GM18498 (cell line): ENCODE measurements around the gene PCDHGB5.

ENCODE experiments used
- ATAC-seq: cut with Tn5 transposase; IDR thresholded peaks from one replicate; pipeline ENCODE4 v1.9.1; 2021; ENCODE audit warnings: mild to moderate bottlenecking, moderate library complexity; ENCODE audit not compliant: unreplicated experiment

PCDHGB5 gene

DNA sequence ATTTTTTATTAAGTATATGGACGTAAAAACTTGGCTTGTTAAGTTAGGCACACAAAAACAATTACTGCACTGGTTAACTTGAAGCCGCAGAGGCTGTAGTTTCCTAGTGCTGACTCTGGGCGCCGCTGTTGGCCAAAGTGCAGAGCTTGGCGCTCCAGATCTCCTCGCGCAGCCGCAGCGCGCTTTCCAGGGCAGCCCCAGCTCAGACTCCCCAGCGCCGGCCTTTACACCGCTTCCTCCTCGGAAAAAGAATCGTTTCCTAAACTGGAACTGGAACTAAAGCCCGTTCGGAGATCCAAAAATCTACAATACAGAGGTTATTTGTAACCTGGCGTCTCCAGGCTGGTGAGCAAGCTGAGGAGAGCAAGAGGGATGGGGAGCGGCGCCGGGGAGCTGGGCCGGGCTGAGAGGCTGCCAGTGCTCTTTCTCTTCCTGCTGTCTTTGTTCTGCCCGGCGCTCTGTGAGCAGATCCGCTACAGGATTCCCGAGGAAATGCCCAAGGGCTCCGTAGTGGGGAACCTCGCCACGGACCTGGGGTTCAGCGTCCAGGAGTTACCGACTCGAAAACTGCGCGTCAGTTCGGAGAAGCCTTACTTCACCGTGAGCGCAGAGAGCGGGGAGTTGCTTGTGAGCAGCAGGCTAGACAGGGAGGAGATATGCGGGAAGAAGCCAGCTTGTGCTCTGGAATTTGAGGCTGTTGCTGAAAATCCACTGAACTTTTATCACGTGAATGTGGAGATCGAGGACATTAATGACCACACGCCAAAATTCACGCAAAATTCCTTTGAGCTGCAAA lies at the start of gene PCDHGB5:
Gene PCDHGB5, plus strand, starts transcription at position 192 of the 796 bp plus-strand sequence. Its CDS starts 181 bp downstream, at position 373.
- ATAC-seq = peak; percentile 79

DNA sequence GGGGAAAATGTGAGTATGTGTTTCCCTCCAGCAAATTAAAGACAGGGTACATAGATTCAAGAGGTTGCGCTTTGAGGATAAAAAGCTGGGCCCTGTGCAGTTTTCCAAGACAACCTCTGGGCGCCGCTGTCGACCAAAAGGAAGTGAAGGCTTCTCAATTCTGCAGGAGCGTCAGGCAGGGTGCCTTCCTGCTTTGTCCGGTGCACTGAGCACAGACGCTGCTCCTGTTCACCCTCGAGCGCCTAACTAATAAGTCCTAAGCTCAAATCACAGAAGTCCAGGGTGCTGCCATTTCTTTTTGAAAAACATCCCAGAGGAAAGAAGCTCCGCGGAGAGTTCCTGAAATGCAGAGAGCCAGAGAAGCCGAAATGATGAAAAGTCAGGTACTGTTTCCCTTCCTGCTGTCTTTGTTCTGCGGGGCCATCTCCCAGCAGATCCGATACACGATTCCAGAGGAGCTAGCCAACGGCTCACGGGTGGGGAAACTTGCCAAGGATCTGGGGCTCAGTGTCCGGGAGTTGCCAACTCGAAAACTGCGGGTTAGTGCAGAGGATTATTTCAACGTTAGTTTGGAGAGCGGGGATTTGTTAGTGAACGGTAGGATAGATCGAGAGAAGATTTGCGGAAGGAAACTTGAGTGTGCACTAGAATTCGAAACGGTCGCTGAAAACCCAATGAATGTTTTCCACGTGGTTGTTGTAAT lies 47.7 kb upstream of the PCDHGB5 start, which contains the start of gene PCDHGB1:
Gene PCDHGB1, plus strand, starts transcription at position 183 of the 703 bp plus-strand sequence. Its CDS starts 162 bp downstream, at position 345.
- ATAC-seq = no peak

DNA sequence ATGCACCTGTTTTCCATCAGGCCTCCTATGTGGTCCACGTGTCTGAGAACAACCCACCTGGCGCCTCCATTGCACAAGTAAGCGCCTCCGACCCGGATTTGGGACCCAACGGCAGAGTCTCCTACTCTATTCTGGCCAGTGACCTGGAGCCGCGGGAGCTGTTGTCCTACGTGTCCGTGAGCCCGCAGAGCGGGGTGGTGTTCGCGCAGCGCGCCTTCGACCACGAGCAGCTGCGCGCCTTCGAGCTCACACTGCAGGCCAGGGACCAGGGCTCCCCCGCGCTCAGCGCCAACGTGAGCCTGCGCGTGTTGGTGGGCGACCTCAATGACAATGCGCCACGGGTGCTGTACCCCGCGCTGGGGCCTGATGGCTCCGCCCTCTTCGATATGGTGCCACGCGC lies 46.2 kb upstream of the PCDHGB5 start:
- ATAC-seq = no peak

DNA sequence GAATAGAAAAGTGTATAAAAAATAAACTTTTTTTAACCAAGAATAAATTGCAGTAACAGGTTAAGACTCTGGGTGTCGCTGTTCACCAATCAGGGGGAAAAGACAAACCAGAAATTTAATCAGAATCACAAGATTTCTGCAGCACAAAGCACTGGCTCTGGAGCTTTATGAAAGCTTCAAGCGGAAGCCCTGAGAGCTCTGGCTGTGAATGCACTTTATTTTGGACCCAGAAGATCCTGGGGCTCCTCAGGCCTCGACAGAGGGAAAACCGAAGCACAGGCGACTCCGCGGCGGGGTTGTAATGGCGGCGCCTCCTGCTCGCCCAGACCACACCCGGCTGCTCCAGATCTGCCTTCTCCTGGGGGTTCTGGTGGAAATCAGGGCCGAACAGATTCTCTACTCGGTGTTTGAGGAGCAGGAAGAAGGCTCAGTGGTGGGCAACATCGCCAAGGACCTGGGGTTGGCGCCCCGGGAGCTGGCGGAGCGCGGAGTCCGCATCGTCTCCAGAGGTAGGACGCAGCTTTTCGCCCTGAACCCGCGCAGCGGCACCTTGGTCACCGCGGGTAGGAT lies 42.8 kb upstream of the PCDHGB5 start, which contains the start of gene PCDHGA4:
Gene PCDHGA4, plus strand, starts transcription at position 122 of the 570 bp plus-strand sequence. Its CDS starts 87 bp downstream, at position 209.
- no peak for ATAC-seq

DNA sequence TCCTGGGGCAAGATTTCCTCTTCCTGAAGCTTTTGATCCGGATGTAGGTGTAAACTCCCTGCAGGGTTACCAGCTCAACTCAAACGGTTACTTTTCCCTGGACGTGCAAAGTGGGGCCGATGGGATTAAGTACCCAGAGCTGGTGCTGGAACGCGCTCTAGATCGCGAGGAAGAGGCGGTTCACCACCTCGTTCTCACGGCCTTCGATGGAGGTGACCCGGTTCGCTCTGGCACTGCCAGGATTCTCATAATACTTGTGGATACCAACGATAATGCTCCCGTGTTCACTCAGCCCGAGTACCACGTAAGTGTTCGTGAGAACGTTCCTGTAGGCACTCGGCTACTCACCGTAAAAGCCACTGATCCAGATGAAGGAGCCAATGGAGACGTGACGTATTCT lies 42.1 kb upstream of the PCDHGB5 start:
- ATAC-seq = no peak

DNA sequence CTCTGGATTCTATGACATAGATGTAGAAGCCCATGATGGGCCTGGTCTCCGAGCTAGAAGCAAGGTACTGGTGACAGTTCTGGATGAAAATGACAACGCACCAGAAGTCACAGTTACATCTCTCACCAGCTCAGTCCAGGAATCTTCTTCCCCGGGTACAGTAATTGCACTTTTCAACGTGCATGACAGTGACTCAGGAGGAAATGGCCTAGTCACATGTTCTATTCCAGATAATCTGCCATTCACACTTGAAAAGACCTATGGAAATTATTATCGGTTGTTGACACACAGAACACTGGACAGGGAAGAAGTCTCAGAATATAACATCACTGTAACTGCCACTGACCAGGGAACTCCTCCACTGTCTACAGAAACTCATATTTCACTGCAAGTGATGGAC lies 41.6 kb upstream of the PCDHGB5 start:
- no peak for ATAC-seq

DNA sequence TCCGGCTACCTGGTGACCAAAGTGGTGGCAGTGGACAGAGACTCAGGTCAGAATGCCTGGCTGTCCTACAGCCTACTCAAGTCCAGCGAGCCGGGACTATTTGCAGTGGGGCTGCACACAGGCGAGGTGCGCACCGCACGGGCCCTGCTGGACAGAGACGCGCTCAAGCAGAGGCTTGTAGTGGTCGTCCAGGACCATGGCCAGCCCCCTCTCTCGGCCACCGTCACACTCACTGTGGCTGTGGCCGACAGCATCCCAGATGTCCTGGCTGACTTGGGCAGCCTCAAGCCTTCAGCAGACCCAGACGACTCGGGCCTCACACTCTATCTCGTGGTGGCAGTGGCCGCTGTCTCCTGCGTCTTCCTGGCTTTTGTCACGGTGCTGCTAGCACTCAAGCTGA lies 40.8 kb upstream of the PCDHGB5 start:
- no peak for ATAC-seq

DNA sequence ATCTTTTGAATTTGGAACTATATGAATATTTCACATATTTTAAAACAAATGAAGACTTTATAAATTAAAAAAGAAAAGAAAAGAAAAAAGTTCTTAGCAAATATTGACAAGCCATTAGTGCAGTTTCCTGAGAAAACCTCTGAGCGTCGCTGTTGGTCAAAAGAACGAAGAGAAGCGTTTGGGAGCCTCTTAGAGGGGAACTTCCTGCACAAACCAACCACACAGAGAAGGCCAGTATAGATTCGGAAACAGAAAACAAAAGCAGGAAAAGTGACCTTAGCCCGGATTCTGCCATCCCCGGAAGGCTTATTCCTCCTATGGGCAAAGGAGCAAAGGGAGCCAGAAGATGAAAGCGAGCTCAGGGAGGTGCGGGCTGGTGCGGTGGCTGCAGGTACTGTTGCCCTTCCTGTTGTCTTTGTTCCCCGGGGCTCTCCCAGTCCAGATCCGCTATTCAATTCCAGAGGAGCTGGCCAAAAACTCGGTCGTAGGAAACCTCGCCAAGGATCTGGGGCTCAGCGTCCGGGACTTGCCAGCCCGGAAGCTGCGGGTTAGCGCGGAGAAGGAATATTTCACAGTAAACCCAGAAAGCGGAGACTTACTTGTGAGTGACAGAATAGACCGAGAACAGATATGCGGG lies 37.8 kb upstream of the PCDHGB5 start, which contains the start of gene PCDHGB2:
Gene PCDHGB2, plus strand, starts transcription at position 205 of the 637 bp plus-strand sequence. Its CDS starts 142 bp downstream, at position 347.
- ATAC-seq = peak; percentile 66

DNA sequence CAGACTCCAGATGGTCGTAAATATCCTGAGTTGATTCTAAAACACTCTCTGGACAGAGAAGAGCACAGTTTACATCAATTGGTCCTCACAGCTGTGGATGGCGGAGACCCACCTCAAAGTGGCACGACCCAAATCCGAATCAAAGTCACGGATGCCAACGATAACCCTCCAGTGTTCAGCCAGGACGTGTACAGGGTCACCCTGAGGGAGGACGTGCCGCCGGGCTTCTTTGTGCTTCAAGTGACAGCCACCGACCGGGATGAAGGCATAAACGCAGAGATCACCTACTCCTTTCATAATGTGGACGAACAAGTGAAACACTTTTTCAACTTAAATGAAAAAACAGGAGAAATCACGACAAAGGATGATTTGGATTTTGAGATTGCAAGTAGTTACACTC lies 37.1 kb upstream of the PCDHGB5 start:
- no peak for ATAC-seq

DNA sequence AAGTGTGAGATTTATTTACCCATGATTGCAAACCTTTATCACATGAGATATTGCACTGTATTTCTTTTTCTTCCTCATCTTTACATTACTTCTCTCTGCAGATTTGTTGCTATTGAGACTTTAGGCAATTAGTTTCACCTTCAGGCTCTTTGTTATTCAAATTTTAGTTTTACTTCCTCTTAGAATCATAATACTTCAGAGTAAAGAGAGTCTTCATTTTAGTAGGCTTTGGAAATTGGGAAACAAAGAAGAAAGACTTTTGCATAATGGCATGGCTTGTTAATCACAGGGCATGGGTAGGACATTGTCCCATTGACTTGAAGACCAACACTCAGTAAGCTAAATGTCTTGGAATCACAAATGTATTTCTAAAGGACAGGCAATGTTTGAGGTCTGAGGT lies 35.0 kb upstream of the PCDHGB5 start:
- ATAC-seq = no peak

DNA sequence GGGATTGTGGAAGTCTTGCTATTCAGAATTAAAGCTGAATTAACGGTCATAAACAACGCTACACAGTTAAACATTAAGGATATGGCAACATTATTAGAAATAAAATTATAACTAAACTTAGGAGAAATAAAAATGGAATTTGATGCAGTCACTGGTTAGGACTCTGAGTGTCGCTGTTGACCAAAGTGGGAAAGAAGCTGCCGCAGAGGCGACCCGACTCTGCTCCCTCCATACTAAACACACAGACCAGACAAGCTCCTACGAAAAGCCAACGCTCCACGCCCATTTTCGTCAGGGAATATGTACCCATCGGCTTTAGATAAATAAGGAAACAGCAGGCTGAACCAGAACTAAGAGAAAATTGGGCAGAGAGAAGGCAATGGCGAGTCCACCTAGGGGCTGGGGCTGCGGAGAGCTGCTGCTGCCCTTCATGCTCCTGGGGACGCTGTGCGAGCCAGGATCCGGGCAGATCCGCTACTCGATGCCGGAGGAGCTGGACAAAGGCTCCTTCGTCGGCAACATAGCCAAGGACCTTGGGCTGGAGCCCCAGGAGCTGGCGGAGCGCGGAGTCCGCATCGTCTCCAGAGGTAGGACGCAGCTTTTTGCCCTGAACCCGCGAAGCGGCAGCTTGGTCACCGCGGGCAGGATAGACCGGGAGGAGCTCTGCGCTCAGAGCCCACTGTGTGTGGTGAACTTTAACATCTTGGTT lies 33.6 kb upstream of the PCDHGB5 start, which contains the start of gene PCDHGA5:
Gene PCDHGA5, plus strand, starts transcription at position 211 of the 709 bp plus-strand sequence. Its CDS starts 169 bp downstream, at position 380.
- no peak for ATAC-seq

DNA sequence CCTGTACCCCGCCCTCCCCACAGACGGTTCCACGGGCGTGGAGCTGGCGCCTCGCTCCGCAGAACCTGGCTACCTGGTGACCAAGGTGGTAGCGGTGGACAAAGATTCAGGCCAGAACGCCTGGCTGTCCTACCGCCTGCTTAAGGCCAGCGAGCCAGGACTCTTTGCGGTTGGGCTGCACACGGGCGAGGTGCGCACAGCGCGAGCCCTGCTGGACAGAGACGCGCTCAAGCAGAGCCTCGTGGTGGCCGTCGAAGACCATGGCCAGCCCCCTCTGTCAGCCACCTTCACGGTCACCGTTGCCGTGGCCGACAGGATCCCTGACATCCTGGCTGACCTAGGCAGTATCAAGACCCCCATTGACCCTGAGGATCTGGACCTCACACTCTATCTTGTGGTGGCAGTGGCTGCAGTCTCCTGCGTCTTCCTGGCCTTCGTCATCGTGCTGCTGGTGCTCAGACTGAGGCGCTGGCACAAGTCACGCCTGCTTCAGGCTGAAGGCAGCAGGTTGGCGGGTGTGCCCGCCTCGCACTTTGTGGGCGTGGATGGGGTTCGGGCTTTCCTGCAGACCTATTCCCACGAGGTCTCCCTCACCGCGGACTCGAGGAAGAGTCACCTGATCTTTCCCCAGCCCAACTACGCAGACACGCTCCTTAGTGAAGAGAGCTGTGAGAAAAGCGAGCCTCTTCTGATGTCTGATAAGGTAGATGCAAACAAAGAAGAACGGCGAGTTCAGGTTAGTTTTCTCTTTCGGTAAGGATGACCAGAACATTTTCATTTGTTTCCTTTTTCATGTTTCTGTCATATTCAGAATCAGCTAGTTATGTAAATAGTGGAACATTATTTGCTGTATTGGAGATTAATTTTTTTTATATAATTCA lies 31.5 kb upstream of the PCDHGB5 start:
- no peak for ATAC-seq

DNA sequence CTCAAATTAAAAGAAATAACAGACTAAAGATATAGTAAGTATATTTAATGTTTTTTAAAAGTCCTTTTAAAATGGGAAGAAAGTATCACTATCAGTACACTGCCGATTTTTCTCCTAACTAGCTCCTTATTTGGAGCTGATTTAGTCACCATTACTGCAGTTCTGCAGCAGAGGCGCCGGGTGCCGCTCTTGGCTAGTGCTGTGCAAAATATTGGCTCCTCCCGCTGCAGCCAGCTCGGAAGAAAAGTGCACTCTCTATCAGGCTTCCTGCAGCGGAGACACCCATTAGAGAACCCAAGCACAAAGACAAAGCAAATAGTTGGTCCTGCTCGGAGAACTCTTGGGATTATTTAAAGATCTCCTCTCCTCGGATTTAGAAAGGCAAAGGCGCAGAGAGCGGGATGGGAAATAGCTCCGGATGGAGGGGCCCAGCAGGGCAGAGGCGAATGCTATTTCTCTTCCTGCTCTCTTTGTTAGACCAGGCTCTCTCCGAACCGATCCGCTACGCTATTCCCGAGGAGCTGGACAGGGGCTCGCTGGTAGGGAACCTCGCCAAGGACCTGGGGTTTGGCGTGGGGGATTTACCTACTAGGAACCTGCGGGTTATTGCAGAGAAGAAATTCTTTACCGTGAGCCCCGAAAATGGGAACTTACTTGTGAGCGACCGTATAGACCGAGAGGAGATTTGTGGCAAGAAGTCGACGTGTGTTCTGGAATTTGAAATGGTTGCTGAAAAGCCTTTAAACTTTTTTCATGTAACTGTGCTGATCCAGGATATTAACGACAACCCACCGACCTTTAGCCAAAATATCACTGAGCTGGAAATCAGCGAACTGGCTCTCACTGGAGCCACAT lies 27.5 kb upstream of the PCDHGB5 start, which contains the start of gene PCDHGB3:
Gene PCDHGB3, plus strand, starts transcription at position 249 of the 855 bp plus-strand sequence. Its CDS starts 153 bp downstream, at position 402.
- ATAC-seq = peak; percentile 88

DNA sequence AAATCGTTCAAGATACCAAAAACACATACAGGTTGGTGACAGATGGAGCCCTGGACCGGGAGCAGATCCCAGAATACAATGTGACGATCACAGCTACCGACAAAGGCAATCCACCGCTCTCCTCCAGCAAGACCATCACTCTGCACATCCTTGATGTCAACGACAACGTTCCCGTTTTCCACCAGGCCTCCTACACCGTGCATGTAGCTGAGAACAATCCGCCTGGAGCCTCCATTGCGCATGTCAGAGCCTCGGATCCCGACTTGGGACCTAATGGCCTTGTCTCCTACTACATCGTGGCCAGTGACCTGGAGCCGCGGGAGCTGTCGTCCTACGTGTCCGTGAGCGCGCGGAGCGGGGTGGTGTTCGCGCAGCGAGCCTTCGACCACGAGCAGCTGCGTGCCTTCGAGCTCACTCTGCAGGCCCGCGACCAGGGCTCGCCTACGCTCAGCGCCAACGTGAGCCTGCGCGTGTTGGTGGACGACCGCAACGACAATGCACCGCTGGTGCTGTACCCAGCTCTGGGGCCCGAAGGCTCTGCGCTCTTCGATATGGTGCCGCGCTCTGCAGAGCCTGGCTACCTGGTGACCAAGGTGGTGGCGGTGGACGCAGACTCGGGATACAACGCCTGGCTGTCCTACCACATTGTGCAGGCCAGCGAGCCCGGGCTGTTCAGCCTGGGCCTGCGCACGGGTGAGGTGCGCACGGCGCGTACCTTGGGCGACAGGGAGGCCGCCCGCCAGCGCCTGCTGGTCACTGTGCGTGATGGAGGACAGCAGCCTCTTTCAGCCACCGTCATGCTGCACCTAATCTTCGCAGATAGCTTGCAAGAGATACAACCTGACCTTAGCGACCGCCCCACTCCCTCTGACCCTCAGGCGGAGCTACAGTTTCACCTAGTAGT lies 25.9 kb upstream of the PCDHGB5 start:
- no peak for ATAC-seq

DNA sequence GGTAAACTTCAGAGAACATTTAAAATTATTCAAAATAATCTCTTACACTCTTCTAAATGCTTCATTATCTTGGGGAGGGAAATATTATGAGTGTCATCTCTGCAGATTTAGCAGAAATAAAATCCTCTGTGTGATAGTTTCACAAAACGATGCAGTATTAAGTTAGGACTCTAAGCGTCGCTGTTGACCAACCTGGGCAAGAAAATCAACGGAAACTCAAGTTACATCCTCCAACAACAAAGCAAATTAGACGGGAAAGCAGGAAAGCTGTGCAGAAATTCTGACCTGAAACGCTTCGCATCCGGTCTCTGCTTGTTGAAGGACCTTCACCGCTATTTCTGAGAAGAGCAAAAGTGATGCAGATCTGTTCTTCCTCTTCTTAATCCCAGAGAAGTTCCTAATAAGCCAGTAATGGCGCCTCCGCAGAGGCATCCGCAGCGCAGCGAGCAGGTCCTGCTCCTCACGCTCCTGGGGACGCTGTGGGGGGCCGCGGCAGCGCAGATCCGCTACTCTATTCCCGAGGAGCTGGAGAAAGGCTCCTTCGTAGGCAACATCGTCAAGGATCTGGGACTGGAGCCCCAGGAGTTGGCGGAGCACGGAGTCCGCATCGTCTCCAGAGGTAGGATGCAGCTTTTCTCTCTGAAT lies 24.0 kb upstream of the PCDHGB5 start, which contains the start of gene PCDHGA6:
Gene PCDHGA6, plus strand, starts transcription at position 219 of the 645 bp plus-strand sequence. Its CDS starts 193 bp downstream, at position 412.
- no peak for ATAC-seq

DNA sequence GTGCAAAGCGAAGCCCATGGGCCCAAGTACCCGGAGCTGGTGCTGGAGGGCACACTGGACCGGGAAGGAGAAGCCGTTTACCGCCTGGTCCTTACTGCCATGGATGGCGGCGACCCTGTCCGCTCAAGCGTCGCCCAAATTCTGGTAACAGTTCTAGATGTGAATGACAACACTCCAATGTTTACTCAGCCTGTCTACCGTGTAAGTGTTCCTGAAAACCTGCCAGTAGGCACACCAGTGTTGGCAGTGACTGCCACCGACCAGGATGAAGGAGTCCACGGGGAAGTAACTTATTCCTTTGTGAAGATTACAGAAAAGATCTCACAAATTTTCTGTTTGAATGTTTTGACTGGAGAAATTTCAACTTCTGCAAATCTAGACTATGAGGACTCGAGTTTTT lies 23.1 kb upstream of the PCDHGB5 start:
- ATAC-seq = no peak
